Measurements from ENCODE around the gene NIPA2. TPM values are rescaled to one million over a fixed set of nuclear protein-coding genes. Genes with fewer than 3 reads are reported as not detected.

NIPA2 gene
- total RNA-seq, 1 donor from 2014 or later = 103 TPM

- peaks cover 23% of the 10 kb centered on the region for H3K36me3 ChIP-seq (ENCODE audit: insufficient read depth, low read length)
- H3K9me3 ChIP-seq (ENCODE audit: insufficient read depth, low read depth, low read length) = no peaks in the 10 kb centered on the region
- H3K4me3 Mint-ChIP-seq (ENCODE audit: unreplicated experiment) = no peak overlapping the region
- H3K9ac ChIP-seq (ENCODE audit: low read length) = no peak overlapping the region
- FAIRE-seq = no peak
- no peak overlapping the region for H3K4me2 ChIP-seq (ENCODE audit: low read length)
- no peak overlapping the region for H3K27ac ChIP-seq (ENCODE audit: low read depth, low read length)
- no peak overlapping the region for H3K27ac Mint-ChIP-seq (ENCODE audit: unreplicated experiment)
- H3K4me1 ChIP-seq (ENCODE audit: insufficient read depth, low read length) = no peaks in the 10 kb centered on the region
- peaks cover 96% of the 10 kb centered on the region for H3K79me2 ChIP-seq (ENCODE audit: insufficient read depth, low read length)
- TF ChIP-seq, protein P1, sequence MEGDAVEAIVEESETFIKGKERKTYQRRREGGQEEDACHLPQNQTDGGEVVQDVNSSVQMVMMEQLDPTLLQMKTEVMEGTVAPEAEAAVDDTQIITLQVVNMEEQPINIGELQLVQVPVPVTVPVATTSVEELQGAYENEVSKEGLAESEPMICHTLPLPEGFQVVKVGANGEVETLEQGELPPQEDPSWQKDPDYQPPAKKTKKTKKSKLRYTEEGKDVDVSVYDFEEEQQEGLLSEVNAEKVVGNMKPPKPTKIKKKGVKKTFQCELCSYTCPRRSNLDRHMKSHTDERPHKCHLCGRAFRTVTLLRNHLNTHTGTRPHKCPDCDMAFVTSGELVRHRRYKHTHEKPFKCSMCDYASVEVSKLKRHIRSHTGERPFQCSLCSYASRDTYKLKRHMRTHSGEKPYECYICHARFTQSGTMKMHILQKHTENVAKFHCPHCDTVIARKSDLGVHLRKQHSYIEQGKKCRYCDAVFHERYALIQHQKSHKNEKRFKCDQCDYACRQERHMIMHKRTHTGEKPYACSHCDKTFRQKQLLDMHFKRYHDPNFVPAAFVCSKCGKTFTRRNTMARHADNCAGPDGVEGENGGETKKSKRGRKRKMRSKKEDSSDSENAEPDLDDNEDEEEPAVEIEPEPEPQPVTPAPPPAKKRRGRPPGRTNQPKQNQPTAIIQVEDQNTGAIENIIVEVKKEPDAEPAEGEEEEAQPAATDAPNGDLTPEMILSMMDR (IDR thresholded peaks at IDR 0.05; ENCODE audit: insufficient read depth, low read depth, low read length) = no peak
- TF ChIP-seq EZH2 (IDR thresholded peaks at IDR 0.05; ENCODE audit: insufficient read depth, low read length) = no peak
- H3K4me3 ChIP-seq (ENCODE audit: insufficient read depth, low read depth, low read length) = no peak overlapping the region
- no peak overlapping the region for H2AFZ ChIP-seq (ENCODE audit: low read depth, low read length)
- H3K9me3 Mint-ChIP-seq (ENCODE audit: unreplicated experiment) = no peaks in the 10 kb centered on the region
- H4K20me1 ChIP-seq (ENCODE audit: insufficient read depth, low read length) = peaks cover 73% of the 10 kb centered on the region
- no peaks in the 10 kb centered on the region for H3K27me3 ChIP-seq (ENCODE audit: insufficient read depth, low read length)
- H3K27me3 Mint-ChIP-seq (ENCODE audit: low read depth, unreplicated experiment) = no peaks in the 10 kb centered on the region
- no peak for DNase-seq (ENCODE audit: low read depth)
- peaks cover 51% of the 10 kb centered on the region for H3K4me1 Mint-ChIP-seq (ENCODE audit: low read depth, unreplicated experiment)
- peaks cover 14% of the 10 kb centered on the region for H3K36me3 Mint-ChIP-seq (ENCODE audit: low read depth, unreplicated experiment)
These were observed 7.6 kb downstream of the NIPA2 start for GRCh38 chr15:22846073-22846472.

DNA sequence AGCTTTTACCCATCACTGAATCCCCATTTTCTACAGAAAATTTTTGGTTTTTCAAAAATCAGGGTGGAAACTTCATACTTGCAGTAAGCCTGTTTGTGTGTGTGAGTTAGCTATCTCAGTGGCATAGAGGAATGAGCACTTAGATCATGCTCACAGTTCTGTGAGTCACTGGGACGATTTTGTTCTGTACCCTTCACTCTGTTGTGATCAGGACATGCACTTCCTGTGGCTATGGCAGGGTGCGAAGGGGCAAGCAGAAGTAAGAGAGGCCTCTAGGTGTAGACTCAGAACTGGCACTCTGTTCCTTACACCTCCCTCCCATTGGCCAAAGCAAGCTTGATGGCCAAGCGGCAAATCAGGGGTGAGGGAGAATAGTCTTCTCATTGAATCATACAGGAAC, 11.6 kb downstream of the NIPA2 start:
- H3K4me1 Mint-ChIP-seq (ENCODE audit: low read depth, unreplicated experiment) = peaks cover 35% of the 10 kb centered on the region
- Histone ChIP-seq H3K4me2 (ENCODE audit: low read length) (peak overlapping the region; percentile 1), H3K4me1 (ENCODE audit: insufficient read depth, low read length) (no peaks in the 10 kb centered on the region), H3K79me2 (ENCODE audit: insufficient read depth, low read length) (peaks cover 75% of the 10 kb centered on the region), H2AFZ (ENCODE audit: low read depth, low read length) (no peak overlapping the region), H3K9me3 (ENCODE audit: insufficient read depth, low read depth, low read length) (no peaks in the 10 kb centered on the region), H3K27ac (ENCODE audit: low read depth, low read length) (no peak overlapping the region), H3K36me3 (ENCODE audit: insufficient read depth, low read length) (peaks cover 33% of the 10 kb centered on the region), H3K27me3 (ENCODE audit: insufficient read depth, low read length) (no peaks in the 10 kb centered on the region), H4K20me1 (ENCODE audit: insufficient read depth, low read length) (peaks cover 60% of the 10 kb centered on the region), H3K4me3 (ENCODE audit: insufficient read depth, low read depth, low read length) (no peak overlapping the region), H3K9ac (ENCODE audit: low read length) (no peak overlapping the region)
- H3K9me3 Mint-ChIP-seq (ENCODE audit: unreplicated experiment) = no peaks in the 10 kb centered on the region
- no peaks in the 10 kb centered on the region for H3K27me3 Mint-ChIP-seq (ENCODE audit: low read depth, unreplicated experiment)
- TF ChIP-seq, protein P1 (IDR thresholded peaks at IDR 0.05; ENCODE audit: insufficient read depth, low read depth, low read length) = no peak
- no peak for TF ChIP-seq EZH2 (IDR thresholded peaks at IDR 0.05; ENCODE audit: insufficient read depth, low read length)
- peak overlapping the region; percentile 78 for H3K27ac Mint-ChIP-seq (ENCODE audit: unreplicated experiment)
- DNase-seq (ENCODE audit: low read depth) = peak; percentile 31
- peaks cover 22% of the 10 kb centered on the region for H3K36me3 Mint-ChIP-seq (ENCODE audit: low read depth, unreplicated experiment)
- no peak overlapping the region for H3K4me3 Mint-ChIP-seq (ENCODE audit: unreplicated experiment)
- FAIRE-seq = no peak

- H2AFZ ChIP-seq (ENCODE audit: low read depth, low read length) = no peak overlapping the region
- no peaks in the 10 kb centered on the region for H3K9me3 Mint-ChIP-seq (ENCODE audit: unreplicated experiment)
- H3K4me2 ChIP-seq (ENCODE audit: low read length) = no peak overlapping the region
- DNase-seq (ENCODE audit: low read depth) (no peak), FAIRE-seq (no peak)
- no peak overlapping the region for H3K9ac ChIP-seq (ENCODE audit: low read length)
- H3K27ac Mint-ChIP-seq (ENCODE audit: unreplicated experiment) = no peak overlapping the region
- H3K4me1 Mint-ChIP-seq (ENCODE audit: low read depth, unreplicated experiment) = peaks cover 26% of the 10 kb centered on the region
- no peaks in the 10 kb centered on the region for H3K27me3 Mint-ChIP-seq (ENCODE audit: low read depth, unreplicated experiment)
- H3K4me3 ChIP-seq (ENCODE audit: insufficient read depth, low read depth, low read length) = no peak overlapping the region
- H3K36me3 Mint-ChIP-seq (ENCODE audit: low read depth, unreplicated experiment) = peaks cover 18% of the 10 kb centered on the region
- H3K4me3 Mint-ChIP-seq (ENCODE audit: unreplicated experiment) = no peak overlapping the region
- no peaks in the 10 kb centered on the region for H3K9me3 ChIP-seq (ENCODE audit: insufficient read depth, low read depth, low read length)
- no peak overlapping the region for H3K27ac ChIP-seq (ENCODE audit: low read depth, low read length)
- peaks cover 67% of the 10 kb centered on the region for H3K79me2 ChIP-seq (ENCODE audit: insufficient read depth, low read length)
- H3K4me1 ChIP-seq (ENCODE audit: insufficient read depth, low read length) = no peaks in the 10 kb centered on the region
- no peaks in the 10 kb centered on the region for H3K27me3 ChIP-seq (ENCODE audit: insufficient read depth, low read length)
- TF ChIP-seq, protein P1 (IDR thresholded peaks at IDR 0.05; ENCODE audit: insufficient read depth, low read depth, low read length) = no peak
- TF ChIP-seq EZH2 (IDR thresholded peaks at IDR 0.05; ENCODE audit: insufficient read depth, low read length) = no peak
- peaks cover 41% of the 10 kb centered on the region for H3K36me3 ChIP-seq (ENCODE audit: insufficient read depth, low read length)
- peaks cover 46% of the 10 kb centered on the region for H4K20me1 ChIP-seq (ENCODE audit: insufficient read depth, low read length)
These were observed 13.0 kb downstream of the NIPA2 start for GRCh38 chr15:22851513-22851912.

Measured in astrocyte (in vitro differentiated cells and primary cell).